Activated CD4-positive, alpha-beta T cell treated with anti-CD3 and anti-CD28 coated beads, Interleukin-2, amount 50 U/mL, for 24 hours (primary cell): Measurements from ENCODE around the gene PPM1L.

Experiments
- DNase-seq, 2 donors: peaks; one replicate each; pipeline ENCODE4 v3.0.0-alpha.2; 2020; ENCODE audit warnings: low read depth in 1 of 2, low spot score in 1 of 2

Gene PPM1L

GRCh38 chr3:161072751-161073150, 316.7 kb downstream of the PPM1L start:
- DNase-seq = no peak

GRCh38 chr3:161073181-161073580, 317.1 kb downstream of the PPM1L start:
- DNase-seq = no peak

GRCh38 chr3:161081633-161082032, 325.6 kb downstream of the PPM1L start:
- no peak for DNase-seq

- no peak for DNase-seq
Measured at GRCh38 chr3:161082063-161082462, 326.0 kb downstream of the PPM1L start.

- no peak for DNase-seq
Measured at GRCh38 chr3:161083131-161083530, 327.1 kb downstream of the PPM1L start.

- no peak for DNase-seq
Measured at GRCh38 chr3:161084277-161084676, 328.2 kb downstream of the PPM1L start.

- DNase-seq = no peak
Measured at GRCh38 chr3:161093895-161094294, 337.9 kb downstream of the PPM1L start.

GRCh38 chr3:161096771-161097367, 340.8 kb downstream of the PPM1L start:
- DNase-seq = no peak

- DNase-seq = no peak
Measured at GRCh38 chr3:161100994-161101393, 345.0 kb downstream of the PPM1L start.

- no peak for DNase-seq
Measured at GRCh38 chr3:161101609-161102008, 345.6 kb downstream of the PPM1L start.

- DNase-seq = no peak
Measured at GRCh38 chr3:161103776-161104385, 347.9 kb downstream of the PPM1L start.

GRCh38 chr3:161104561-161105551, 348.8 kb downstream of the PPM1L start, which contains the start of gene B3GALNT1:
B3GALNT1 (minus strand) TSS chr3:161105349; CDS start chr3:161086754, 18,595 bp downstream.
- peak in 1 of 2 donors; percentile 1 for DNase-seq

- no peak for DNase-seq
Measured at GRCh38 chr3:161107311-161107710, 351.3 kb downstream of the PPM1L start.

GRCh38 chr3:161108840-161109239, 352.8 kb downstream of the PPM1L start:
- DNase-seq = no peak

- DNase-seq = no peak
Measured at GRCh38 chr3:161117646-161118045, 361.6 kb downstream of the PPM1L start.

GRCh38 chr3:161126495-161126894, 370.5 kb downstream of the PPM1L start:
- DNase-seq = no peak
